ENCODE measurements around the gene USF1. TPM values are rescaled to one million over a fixed set of nuclear protein-coding genes. Genes with fewer than 3 reads are reported as not detected.
A peak's percentile ranks its signal among the peaks of the same experiment; 100 is the strongest.

Gene USF1
- total RNA-seq, 1 experiment from 2014 or later = 59.2 TPM

DNA sequence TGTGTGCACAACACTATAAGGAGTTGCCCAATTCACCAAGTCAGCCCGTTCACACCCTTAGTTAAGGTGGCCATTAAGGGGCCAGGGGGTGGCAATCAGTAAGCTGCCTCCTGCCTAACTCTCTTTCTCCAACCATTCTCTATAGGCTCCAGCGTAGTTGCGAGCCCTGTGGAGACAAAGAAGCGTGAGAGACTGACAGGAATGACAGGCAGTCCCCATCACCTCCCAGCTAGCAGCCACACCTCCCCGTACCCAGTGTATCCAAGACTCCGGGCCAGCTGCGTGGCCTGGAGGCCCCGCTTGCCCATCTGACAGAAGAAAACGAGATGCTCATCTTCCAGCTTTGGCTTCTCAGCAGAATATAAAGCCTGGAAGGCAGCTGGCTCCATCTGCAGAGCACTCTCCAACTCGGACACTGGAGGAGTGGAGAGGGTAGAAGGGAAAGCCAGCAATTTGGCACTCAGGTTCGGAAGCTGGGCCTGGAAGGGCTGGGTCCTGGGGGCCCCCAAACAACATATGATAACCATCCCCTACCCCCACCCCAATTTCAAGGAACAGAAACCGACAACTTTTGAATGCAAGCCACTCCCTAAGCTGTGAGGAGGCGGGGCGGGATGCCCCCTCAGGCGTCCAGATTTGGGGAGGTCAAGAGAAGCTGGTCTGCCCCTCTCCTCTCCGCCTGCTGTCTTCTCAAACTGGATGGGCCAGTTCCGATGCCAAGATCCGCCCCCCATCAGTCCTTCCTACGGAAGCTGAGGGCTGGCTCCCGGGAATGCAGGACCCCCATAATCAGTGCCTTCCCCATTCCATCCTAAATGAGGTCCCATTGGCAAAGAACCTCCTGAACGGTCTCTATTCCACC lies 7.9 kb downstream of the USF1 start:
- H2BK20ac ChIP-seq (ENCODE audit: low read depth, low read length, poor library complexity, severe bottlenecking) = no peak overlapping the region
- H3K4me1 ChIP-seq (ENCODE audit: insufficient read depth, low read length) = peaks cover 2% of the 10 kb centered on the region
- no peak overlapping the region for H2BK15ac ChIP-seq (ENCODE audit: low read depth, low read length)
- H3K9ac ChIP-seq (ENCODE audit: extremely low read depth, insufficient read length, low read length) = peak overlapping the region; percentile 16
- DNase-seq = peak; percentile 32
- no peak overlapping the region for H2AK5ac ChIP-seq (ENCODE audit: insufficient read length, low read length)
- H3K36me3 Mint-ChIP-seq (ENCODE audit: insufficient read depth in 1 of 3, low read depth in 3 of 3) = peaks cover 30 to 48% (median 37%) of the 10 kb centered on the region in 3 experiments; a peak in 6 of 7 replicates
- no peak overlapping the region for H4K91ac ChIP-seq (ENCODE audit: insufficient read length, low read depth, low read length)
- no peak overlapping the region for H3T11ph ChIP-seq (ENCODE audit: low read length)
- H2BK12ac ChIP-seq (ENCODE audit: insufficient read length, low read depth, low read length) = no peak overlapping the region
- H3K23me2 ChIP-seq (ENCODE audit: insufficient read length, low read depth, low read length, poor library complexity, severe bottlenecking) = peaks cover 7% of the 10 kb centered on the region
- H3K9me3 Mint-ChIP-seq = no peaks in the 10 kb centered on the region; a peak in 1 of 5 replicates
- no peaks in the 10 kb centered on the region for H3K9me3 ChIP-seq (ENCODE audit: control insufficient read depth, low read depth, low read length)
- no peaks in the 10 kb centered on the region; the same call in 1 of the 2 replicates for H3K79me2 ChIP-seq (ENCODE audit: insufficient read depth, low read length)
- H3K14ac ChIP-seq (ENCODE audit: insufficient read depth, low read length) = peak overlapping the region; percentile 6; the same call in 1 of the 2 replicates
- no peak overlapping the region for H2AFZ ChIP-seq (ENCODE audit: low read length)
- H4K20me1 ChIP-seq (ENCODE audit: control insufficient read depth, insufficient read depth, insufficient read length) = no peaks in the 10 kb centered on the region
- H3K56ac ChIP-seq (ENCODE audit: insufficient read length, low read depth, low read length) = no peak overlapping the region
- H3K23ac ChIP-seq (ENCODE audit: insufficient read length, low read depth, low read length) = no peak overlapping the region
- no peak overlapping the region for H2BK120ac ChIP-seq (ENCODE audit: low read depth, low read length, poor library complexity, severe bottlenecking)
- no peak overlapping the region for H3K27ac ChIP-seq (ENCODE audit: insufficient read length, low read depth, low read length)
- no peak for TF ChIP-seq CTCF (conservative IDR thresholded peaks at IDR 0.05)
- no peaks in the 10 kb centered on the region; the same call in 1 of the 2 replicates for H3K27me3 Mint-ChIP-seq (ENCODE audit: low read depth)
- no peaks in the 10 kb centered on the region for H3K79me1 ChIP-seq (ENCODE audit: insufficient read depth, low read depth, low read length, poor library complexity, severe bottlenecking)
- H2BK5ac ChIP-seq (ENCODE audit: insufficient read length, low read length) = no peak overlapping the region
- H3K4me2 ChIP-seq (ENCODE audit: insufficient read depth, insufficient read length, low read length) = peak overlapping the region; percentile 54
- H3K27me3 ChIP-seq (ENCODE audit: insufficient read depth, low read length) = no peaks in the 10 kb centered on the region
- H3K18ac ChIP-seq (ENCODE audit: insufficient read length, low read depth, low read length) = no peak overlapping the region
- H4K5ac ChIP-seq (ENCODE audit: insufficient read length, low read depth, low read length) = no peak overlapping the region
- H3K4me1 Mint-ChIP-seq = peaks cover 19 to 36% of the 10 kb centered on the region in 2 experiments
- H3K27ac Mint-ChIP-seq = peak overlapping the region; percentile 47 to 94 (median 67); a peak in 4 of 7 replicates
- no peak overlapping the region for H3K4ac ChIP-seq (ENCODE audit: low read depth, low read length)
- peak overlapping the region; percentile 88 to 91 for H3K4me3 Mint-ChIP-seq
- H4K8ac ChIP-seq (replicated peaks; ENCODE audit: insufficient read length, low read depth, low read length) = no peak overlapping the region
- WGBS (ENCODE audit: extremely low coverage, insufficient read length, low lambda C conversion rate) = no CpG with 5 or more reads among the region's 21 CpGs
